ENCODE measurements around the gene AATK. TPM values are rescaled to one million over a fixed set of nuclear protein-coding genes. Genes with fewer than 3 reads are reported as not detected.

Gene AATK
- total and polyA plus RNA-seq, 3 experiments from 2014 or later: 0.29 to 0.55 TPM; not detected in 1

- H3K27ac ChIP-seq (ENCODE audit: low read depth, low read length): no peak overlapping the region
- no peak overlapping the region for H3K27ac Mint-ChIP-seq
- H3K4me1 Mint-ChIP-seq: peaks cover 0 to 2% (median 0%) of the 10 kb centered on the region in 3 donors
- no peaks in the 10 kb centered on the region for H3K9me3 Mint-ChIP-seq
- H3K4me3 ChIP-seq (ENCODE audit: low read length): no peak overlapping the region
- no peak overlapping the region for H3K4me3 Mint-ChIP-seq
- ChIA-PET CTCF (no interaction called here), POLR2A (no interaction called here)
- H3K27me3 Mint-ChIP-seq: peaks cover 8 to 11% of the 10 kb centered on the region in 2 donors
- no peaks in the 10 kb centered on the region for H3K36me3 Mint-ChIP-seq
- no peak for DNase-seq
- H3K27me3 ChIP-seq (ENCODE audit: insufficient read depth, low read length, poor library complexity, severe bottlenecking): no peaks in the 10 kb centered on the region
- H3K9me3 ChIP-seq (ENCODE audit: low read length): no peaks in the 10 kb centered on the region
- no peaks in the 10 kb centered on the region for H3K36me3 ChIP-seq (ENCODE audit: insufficient read depth, low read length)
- no peaks in the 10 kb centered on the region for H3K4me1 ChIP-seq (ENCODE audit: insufficient read depth, low read length)
Observed at GRCh38 chr17:81171941-81172340, 5.9 kb upstream of the AATK start.

GRCh38 chr17:81170727-81171494 is 4.9 kb upstream of the AATK start:
- H3K9me3 ChIP-seq (ENCODE audit: low read length): no peaks in the 10 kb centered on the region
- peaks cover 0 to 2% (median 0%) of the 10 kb centered on the region in 3 donors for H3K4me1 Mint-ChIP-seq
- H3K36me3 Mint-ChIP-seq: no peaks in the 10 kb centered on the region
- H3K36me3 ChIP-seq (ENCODE audit: insufficient read depth, low read length): no peaks in the 10 kb centered on the region
- H3K27me3 ChIP-seq (ENCODE audit: insufficient read depth, low read length, poor library complexity, severe bottlenecking): no peaks in the 10 kb centered on the region
- H3K27ac Mint-ChIP-seq: no peak overlapping the region
- H3K4me3 ChIP-seq (ENCODE audit: low read length): no peak overlapping the region
- ChIA-PET CTCF (no interaction called here), POLR2A (no interaction called here)
- no peaks in the 10 kb centered on the region for H3K4me1 ChIP-seq (ENCODE audit: insufficient read depth, low read length)
- H3K27ac ChIP-seq (ENCODE audit: low read depth, low read length): no peak overlapping the region
- no peaks in the 10 kb centered on the region for H3K9me3 Mint-ChIP-seq
- no peak overlapping the region for H3K4me3 Mint-ChIP-seq
- peaks cover 8 to 11% of the 10 kb centered on the region in 2 donors for H3K27me3 Mint-ChIP-seq
- no peak for DNase-seq

GRCh38 chr17:81169870-81170309 is 3.9 kb upstream of the AATK start:
- H3K4me3 ChIP-seq (ENCODE audit: low read length): no peak overlapping the region
- Mint-ChIP-seq H3K9me3 (no peaks in the 10 kb centered on the region), H3K36me3 (no peaks in the 10 kb centered on the region), H3K4me1 (peaks cover 0 to 2% (median 0%) of the 10 kb centered on the region in 3 donors), H3K27ac (no peak overlapping the region), H3K4me3 (no peak overlapping the region), H3K27me3 (peaks cover 8 to 11% of the 10 kb centered on the region in 2 donors)
- no peaks in the 10 kb centered on the region for H3K36me3 ChIP-seq (ENCODE audit: insufficient read depth, low read length)
- H3K27me3 ChIP-seq (ENCODE audit: insufficient read depth, low read length, poor library complexity, severe bottlenecking): peaks cover 4% of the 10 kb centered on the region
- CTCF ChIA-PET: no interaction called here
- no peak overlapping the region for H3K27ac ChIP-seq (ENCODE audit: low read depth, low read length)
- no peaks in the 10 kb centered on the region for H3K4me1 ChIP-seq (ENCODE audit: insufficient read depth, low read length)
- DNase-seq: no peak
- POLR2A ChIA-PET: no interaction called here
- no peaks in the 10 kb centered on the region for H3K9me3 ChIP-seq (ENCODE audit: low read length)

GRCh38 chr17:81167638-81168037 is 1.6 kb upstream of the AATK start:
- peaks cover 15 to 20% of the 10 kb centered on the region in 2 donors for H3K27me3 Mint-ChIP-seq
- H3K9me3 Mint-ChIP-seq: no peaks in the 10 kb centered on the region
- H3K27ac Mint-ChIP-seq: no peak overlapping the region
- H3K27me3 ChIP-seq (ENCODE audit: insufficient read depth, low read length, poor library complexity, severe bottlenecking): peaks cover 9% of the 10 kb centered on the region
- H3K4me3 Mint-ChIP-seq: no peak overlapping the region
- ChIA-PET POLR2A (no interaction called here), CTCF (no interaction called here)
- no peaks in the 10 kb centered on the region for H3K9me3 ChIP-seq (ENCODE audit: low read length)
- H3K27ac ChIP-seq (ENCODE audit: low read depth, low read length): no peak overlapping the region
- H3K36me3 ChIP-seq (ENCODE audit: insufficient read depth, low read length): no peaks in the 10 kb centered on the region
- DNase-seq: no peak
- no peaks in the 10 kb centered on the region for H3K36me3 Mint-ChIP-seq
- no peaks in the 10 kb centered on the region for H3K4me1 ChIP-seq (ENCODE audit: insufficient read depth, low read length)
- H3K4me1 Mint-ChIP-seq: peaks cover 0 to 2% (median 0%) of the 10 kb centered on the region in 3 donors
- no peak overlapping the region for H3K4me3 ChIP-seq (ENCODE audit: low read length)

- H3K27ac ChIP-seq (ENCODE audit: low read depth, low read length): no peak overlapping the region
- Mint-ChIP-seq H3K27ac (no peak overlapping the region), H3K4me3 (peak overlapping the region in 5 of 7 donors; percentile 13 to 73 (median 30)), H3K4me1 (peaks cover 0 to 2% (median 0%) of the 10 kb centered on the region in 3 donors), H3K36me3 (no peaks in the 10 kb centered on the region), H3K9me3 (no peaks in the 10 kb centered on the region), H3K27me3 (peaks cover 15 to 23% of the 10 kb centered on the region in 2 donors)
- peaks cover 9% of the 10 kb centered on the region for H3K27me3 ChIP-seq (ENCODE audit: insufficient read depth, low read length, poor library complexity, severe bottlenecking)
- no peaks in the 10 kb centered on the region for H3K4me1 ChIP-seq (ENCODE audit: insufficient read depth, low read length)
- no peak for DNase-seq
- H3K9me3 ChIP-seq (ENCODE audit: low read length): no peaks in the 10 kb centered on the region
- CTCF ChIA-PET: no interaction called here
- POLR2A ChIA-PET: no interaction called here
- no peak overlapping the region for H3K4me3 ChIP-seq (ENCODE audit: low read length)
- no peaks in the 10 kb centered on the region for H3K36me3 ChIP-seq (ENCODE audit: insufficient read depth, low read length)
Observed at GRCh38 chr17:81167194-81167524, 1.1 kb upstream of the AATK start.

- Mint-ChIP-seq H3K27me3 (peaks cover 17 to 32% of the 10 kb centered on the region in 2 donors), H3K4me3 (peak within 1 kb of the TSS in 4 of 7 donors; percentile 29 to 44 (median 32)), H3K36me3 (no peaks in the 10 kb centered on the region), H3K9me3 (no peaks in the 10 kb centered on the region), H3K4me1 (peaks cover 0 to 6% (median 1%) of the 10 kb centered on the region in 3 donors), H3K27ac (no peak within 1 kb of the TSS)
- ChIA-PET CTCF (no interaction called here), POLR2A (no interaction called here)
- Histone ChIP-seq H3K36me3 (ENCODE audit: insufficient read depth, low read length) (no peaks in the 10 kb centered on the region), H3K4me1 (ENCODE audit: insufficient read depth, low read length) (no peaks in the 10 kb centered on the region), H3K4me3 (ENCODE audit: low read length) (no peak within 1 kb of the TSS), H3K27ac (ENCODE audit: low read depth, low read length) (no peak within 1 kb of the TSS), H3K9me3 (ENCODE audit: low read length) (no peaks in the 10 kb centered on the region), H3K27me3 (ENCODE audit: insufficient read depth, low read length, poor library complexity, severe bottlenecking) (peaks cover 9% of the 10 kb centered on the region)
- DNase-seq: no peak
Observed at GRCh38 chr17:81165246-81166032, 582 bp downstream of the AATK start, which contains the start of gene PVALEF. PVALEF (plus strand) TSS chr17:81165507; CDS start chr17:81181227, 15,720 bp downstream.

- Histone ChIP-seq H3K36me3 (ENCODE audit: insufficient read depth, low read length) (no peaks in the 10 kb centered on the region), H3K9me3 (ENCODE audit: low read length) (no peaks in the 10 kb centered on the region), H3K4me3 (ENCODE audit: low read length) (no peak overlapping the region), H3K4me1 (ENCODE audit: insufficient read depth, low read length) (no peaks in the 10 kb centered on the region), H3K27me3 (ENCODE audit: insufficient read depth, low read length, poor library complexity, severe bottlenecking) (peaks cover 12% of the 10 kb centered on the region), H3K27ac (ENCODE audit: low read depth, low read length) (no peak overlapping the region)
- H3K4me3 Mint-ChIP-seq: peak overlapping the region in 3 of 7 donors; percentile 26 to 44 (median 29)
- H3K9me3 Mint-ChIP-seq: no peaks in the 10 kb centered on the region
- H3K27me3 Mint-ChIP-seq: peaks cover 17 to 33% of the 10 kb centered on the region in 2 donors
- H3K4me1 Mint-ChIP-seq: peaks cover 0 to 6% (median 1%) of the 10 kb centered on the region in 3 donors
- DNase-seq: no peak
- H3K36me3 Mint-ChIP-seq: no peaks in the 10 kb centered on the region
- CTCF ChIA-PET: no interaction called here
- POLR2A ChIA-PET: no interaction called here
- no peak overlapping the region for H3K27ac Mint-ChIP-seq
Observed at GRCh38 chr17:81164371-81165245, 1.4 kb downstream of the AATK start.

Measured in CD8-positive, alpha-beta memory T cell (primary cell).